Mesendoderm (in vitro differentiated cells): ENCODE data around the gene ANKIB1.
A peak's percentile ranks its signal among the peaks of the same experiment; 100 is the strongest.
"Not testable (repeated sequence)": the region's sequence is repeated elsewhere in the genome, so short reads cannot be mapped to it uniquely, and the experiment has no call there.

Source experiments
- DNase-seq: peaks from one replicate; pipeline ENCODE4 v3.0.0; 2013
- H2AK5ac ChIP-seq: 2 replicates; pipeline ENCODE4 v1.6.1; 2013; ENCODE audit warnings: low read length, inconsistent platforms
- H2BK120ac ChIP-seq: 2 replicates; pipeline ENCODE4 v1.6.1; 2013; ENCODE audit warnings: low read depth, mild to moderate bottlenecking, low read length, moderate library complexity, mixed read lengths
- H2BK15ac ChIP-seq: replicated peaks from 2 replicates; pipeline ENCODE4 v1.6.1; 2013; ENCODE audit warnings: low read depth, mild to moderate bottlenecking, moderate library complexity
- H2BK5ac ChIP-seq: 2 replicates; pipeline ENCODE4 v1.6.1; 2013; ENCODE audit warnings: low read length, inconsistent platforms
- H3K18ac ChIP-seq: 2 replicates; pipeline ENCODE4 v1.6.1; 2013; ENCODE audit warnings: mild to moderate bottlenecking, low read length, mixed read lengths
- H3K23ac ChIP-seq: one replicate; pipeline ENCODE4 v1.6.1; 2013; ENCODE audit warnings: low read length
- H3K27ac ChIP-seq: 2 replicates; pipeline ENCODE4 v1.5.1; 2013; ENCODE audit warnings: low read depth, mild to moderate bottlenecking, inconsistent platforms, low read length, moderate library complexity
- H3K27me3 ChIP-seq: 2 replicates; pipeline ENCODE4 v1.6.1; 2013; ENCODE audit warnings: low read length, control low read depth, mild to moderate bottlenecking, inconsistent platforms; ENCODE audit not compliant: insufficient read depth, poor library complexity
- H3K36me3 ChIP-seq: 2 replicates; pipeline ENCODE4 v1.6.1; 2013; ENCODE audit warnings: low read length, inconsistent platforms; ENCODE audit not compliant: control insufficient read depth, insufficient read depth
- H3K4ac ChIP-seq: one replicate; pipeline ENCODE4 v1.6.1; 2013; ENCODE audit warnings: low read depth, mild to moderate bottlenecking, low read length, moderate library complexity
- H3K4me1 ChIP-seq: 2 replicates; pipeline ENCODE4 v1.6.1; 2013; ENCODE audit warnings: low read depth, low read length, inconsistent platforms; ENCODE audit not compliant: control insufficient read depth
- H3K4me2 ChIP-seq: 2 replicates; pipeline ENCODE4 v1.6.1; 2013; ENCODE audit warnings: low read length
- H3K4me3 ChIP-seq: 2 replicates; pipeline ENCODE4 v1.5.1; 2013; ENCODE audit warnings: mild to moderate bottlenecking, low read length
- H3K56ac ChIP-seq: one replicate; pipeline ENCODE4 v1.6.1; 2013; ENCODE audit warnings: low read length
- H3K79me1 ChIP-seq: 2 replicates; pipeline ENCODE4 v1.6.1; 2013; ENCODE audit warnings: low read length, inconsistent platforms
- H3K79me2 ChIP-seq: 2 replicates; pipeline ENCODE4 v1.6.1; 2013; ENCODE audit warnings: mild to moderate bottlenecking, low read length; ENCODE audit not compliant: control insufficient read depth, insufficient read depth
- H3K9ac ChIP-seq: 2 replicates; pipeline ENCODE4 v1.6.1; 2013; ENCODE audit warnings: low read length, inconsistent platforms
- H4K5ac ChIP-seq: one replicate; pipeline ENCODE4 v1.6.1; 2013; ENCODE audit warnings: low read length
- H4K8ac ChIP-seq: one replicate; pipeline ENCODE4 v1.6.1; 2013; ENCODE audit warnings: low read depth, mild to moderate bottlenecking, control low read depth, low read length, moderate library complexity
- WGBS: extraction: QIAGEN DNeasy Blood & Tissue Kit; methylation state at CpG from one replicate; pipeline ENCODE4 v1.1.7; 2013; ENCODE audit warnings: low lambda C conversion rate, missing lambda C conversion rate; ENCODE audit not compliant: insufficient coverage; ENCODE audit errors: extremely low coverage; 5-methylcytosine and 5-hydroxymethylcytosine counted together

Gene ANKIB1

GRCh38 chr7:92436612-92437445 lies 191.1 kb downstream of the ANKIB1 start:
- H2BK5ac ChIP-seq = no peak overlapping the region
- H2BK120ac ChIP-seq = no peak overlapping the region
- no peak overlapping the region for H2AK5ac ChIP-seq
- H2BK15ac ChIP-seq = no peak overlapping the region
- no peak overlapping the region for H4K5ac ChIP-seq
- no peak overlapping the region for H3K56ac ChIP-seq
- no peaks in the 10 kb centered on the region for H3K36me3 ChIP-seq
- H3K4me1 ChIP-seq = no peaks in the 10 kb centered on the region
- H3K4me3 ChIP-seq = no peak overlapping the region
- H3K4ac ChIP-seq = no peak overlapping the region
- no peak overlapping the region for H3K4me2 ChIP-seq
- no peak overlapping the region for H3K27ac ChIP-seq
- H3K27me3 ChIP-seq = no peaks in the 10 kb centered on the region
- DNase-seq = no peak
- no peaks in the 10 kb centered on the region for H3K79me2 ChIP-seq
- no peak overlapping the region for H4K8ac ChIP-seq
- WGBS = no CpG with 5 or more reads among the region's 7 CpGs
- H3K18ac ChIP-seq = no peak overlapping the region
- no peak overlapping the region for H3K23ac ChIP-seq
- H3K79me1 ChIP-seq = no peaks in the 10 kb centered on the region
- H3K9ac ChIP-seq = no peak overlapping the region

- Histone ChIP-seq H3K9ac (no peak overlapping the region), H2BK5ac (no peak overlapping the region), H2BK15ac (no peak overlapping the region), H3K4ac (no peak overlapping the region), H3K56ac (no peak overlapping the region), H2BK120ac (no peak overlapping the region), H4K8ac (no peak overlapping the region), H3K18ac (no peak overlapping the region), H3K4me2 (no peak overlapping the region), H3K27me3 (no peaks in the 10 kb centered on the region), H2AK5ac (no peak overlapping the region), H3K27ac (no peak overlapping the region), H3K4me3 (no peak overlapping the region), H3K79me2 (no peaks in the 10 kb centered on the region), H3K79me1 (no peaks in the 10 kb centered on the region), H3K23ac (no peak overlapping the region), H3K36me3 (no peaks in the 10 kb centered on the region), H3K4me1 (no peaks in the 10 kb centered on the region), H4K5ac (no peak overlapping the region)
- WGBS = no CpG with 5 or more reads among the region's 6 CpGs
- DNase-seq = peak; percentile 48
Observed at GRCh38 chr7:92437956-92438491, 192.2 kb downstream of the ANKIB1 start.

GRCh38 chr7:92442720-92443119 lies 196.9 kb downstream of the ANKIB1 start:
- not testable (repeated sequence) for H3K4me1 ChIP-seq, H3K9ac ChIP-seq, H3K4me3 ChIP-seq, DNase-seq, H4K8ac ChIP-seq, H3K18ac ChIP-seq, H3K27me3 ChIP-seq, H2BK5ac ChIP-seq, H3K23ac ChIP-seq, H3K4me2 ChIP-seq, H3K79me1 ChIP-seq, H2BK120ac ChIP-seq, H2AK5ac ChIP-seq, H3K79me2 ChIP-seq, H2BK15ac ChIP-seq, H3K4ac ChIP-seq, H3K27ac ChIP-seq, H3K56ac ChIP-seq, H3K36me3 ChIP-seq, H4K5ac ChIP-seq
- no CpG with 5 or more reads among the region's 2 CpGs for WGBS

GRCh38 chr7:92446869-92447344 lies 201.1 kb downstream of the ANKIB1 start:
- Histone ChIP-seq H4K5ac (no peak overlapping the region), H3K4me1 (no peaks in the 10 kb centered on the region), H3K4me3 (no peak overlapping the region), H2AK5ac (no peak overlapping the region), H3K56ac (no peak overlapping the region), H3K4ac (peak overlapping the region; percentile 27), H3K9ac (peak overlapping the region; percentile 14), H2BK15ac (no peak overlapping the region), H4K8ac (no peak overlapping the region), H3K79me2 (peaks cover 4% of the 10 kb centered on the region), H3K18ac (peak overlapping the region; percentile 52), H2BK5ac (no peak overlapping the region), H3K23ac (no peak overlapping the region), H3K27ac (no peak overlapping the region), H2BK120ac (no peak overlapping the region), H3K4me2 (no peak overlapping the region), H3K27me3 (no peaks in the 10 kb centered on the region), H3K79me1 (peaks cover 3% of the 10 kb centered on the region), H3K36me3 (peaks cover 3% of the 10 kb centered on the region)
- no peak for DNase-seq
- WGBS = no CpG with 5 or more reads among the region's 21 CpGs

- no peaks in the 10 kb centered on the region for H3K4me1 ChIP-seq
- H3K4ac ChIP-seq = peak within 1 kb of the TSS; percentile 96
- H3K27me3 ChIP-seq = no peaks in the 10 kb centered on the region
- peaks cover 4% of the 10 kb centered on the region for H3K79me2 ChIP-seq
- H3K27ac ChIP-seq = peak within 1 kb of the TSS; percentile 92
- H3K18ac ChIP-seq = peak within 1 kb of the TSS; percentile 96
- peak within 1 kb of the TSS; percentile 76 for H2BK5ac ChIP-seq
- H4K8ac ChIP-seq = peak within 1 kb of the TSS; percentile 59
- H2BK120ac ChIP-seq = peak within 1 kb of the TSS; percentile 46
- peaks cover 4% of the 10 kb centered on the region for H3K36me3 ChIP-seq
- no peak within 1 kb of the TSS for H2AK5ac ChIP-seq
- peak within 1 kb of the TSS; percentile 98 for H3K23ac ChIP-seq
- peak within 1 kb of the TSS; percentile 92 for H3K4me2 ChIP-seq
- DNase-seq = peak; percentile 96
- H3K79me1 ChIP-seq = peaks cover 7% of the 10 kb centered on the region
- peak within 1 kb of the TSS; percentile 96 for H3K4me3 ChIP-seq
- peak within 1 kb of the TSS; percentile 98 for H3K9ac ChIP-seq
- H4K5ac ChIP-seq = peak within 1 kb of the TSS; percentile 40
- WGBS = no CpG with 5 or more reads among the region's 87 CpGs
- peak within 1 kb of the TSS; percentile 99 for H3K56ac ChIP-seq
- H2BK15ac ChIP-seq = no peak within 1 kb of the TSS
Observed at GRCh38 chr7:92447345-92448204, 201.8 kb downstream of the ANKIB1 start, which contains the start of gene GATAD1. Gene GATAD1, plus strand, starts transcription at chr7:92447482. Its CDS starts 248 bp downstream, at chr7:92447730.
